GM21390 (cell line): ENCODE measurements around the gene PTPRG.

Source experiments
- ATAC-seq: cut with Tn5 transposase; IDR thresholded peaks from one replicate; pipeline ENCODE4 v1.9.1; 2021; ENCODE audit not compliant: unreplicated experiment

The PTPRG gene

DNA sequence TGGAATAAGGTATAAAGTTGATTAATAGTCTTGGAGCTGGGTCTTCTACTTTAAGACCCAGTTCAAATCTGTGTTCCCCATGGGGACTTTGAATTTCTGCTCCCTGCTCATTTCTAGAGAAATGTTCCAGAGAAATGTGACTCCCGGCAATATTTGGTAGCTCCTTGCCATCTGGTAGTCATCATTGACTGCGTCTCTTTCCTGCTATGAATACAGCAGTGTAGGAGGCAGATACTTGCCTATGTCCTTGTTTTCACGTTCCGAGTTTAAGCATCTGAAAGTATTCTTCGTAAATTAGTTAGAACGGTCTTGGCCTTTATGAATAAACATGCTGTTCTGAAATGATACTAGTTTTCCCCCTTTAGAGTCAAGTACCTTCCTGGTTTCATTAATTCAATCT is 352.9 kb downstream of the PTPRG start:
- no peak for ATAC-seq

DNA sequence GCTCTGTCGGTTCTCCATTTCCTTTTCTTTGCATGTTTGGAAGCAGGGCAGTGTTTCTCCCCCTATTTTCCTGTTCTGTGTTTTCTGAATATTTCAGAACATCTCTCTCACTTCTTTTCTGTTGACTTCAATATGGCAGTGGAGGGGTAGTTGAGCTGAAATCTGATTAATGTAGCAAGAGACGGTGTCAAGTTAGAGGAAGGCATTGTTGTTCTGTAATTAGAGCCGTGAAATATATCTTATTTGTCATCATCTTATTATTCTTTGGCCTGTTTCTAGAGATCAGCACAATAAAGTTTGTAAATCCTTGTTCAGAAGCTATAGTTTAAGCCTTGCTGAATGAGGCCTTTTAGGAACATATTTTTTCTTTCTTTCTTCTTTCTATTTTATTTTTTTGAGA is 353.9 kb downstream of the PTPRG start:
- ATAC-seq = no peak

DNA sequence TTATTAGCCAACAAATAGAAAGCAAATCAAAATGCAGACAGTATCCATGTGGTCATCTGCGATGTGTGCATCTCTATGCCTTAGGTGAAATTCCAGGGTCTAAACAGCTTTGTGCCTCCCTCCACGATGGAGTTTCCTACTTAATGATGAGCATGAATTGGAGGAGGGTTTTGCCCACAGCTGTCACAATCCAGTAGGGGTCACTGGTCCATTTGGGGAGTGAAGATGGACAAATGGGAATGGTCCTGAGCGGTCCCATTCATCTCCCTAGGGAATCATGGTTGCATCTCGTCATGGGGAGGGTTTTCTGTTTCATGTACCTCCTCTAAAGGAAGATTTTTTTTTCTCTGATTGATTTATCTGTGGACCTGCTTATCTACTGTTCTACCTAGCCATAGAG is 358.0 kb downstream of the PTPRG start:
- ATAC-seq = no peak

GRCh38 chr3:61922118-61922517 is 360.7 kb downstream of the PTPRG start:
- no peak for ATAC-seq

DNA sequence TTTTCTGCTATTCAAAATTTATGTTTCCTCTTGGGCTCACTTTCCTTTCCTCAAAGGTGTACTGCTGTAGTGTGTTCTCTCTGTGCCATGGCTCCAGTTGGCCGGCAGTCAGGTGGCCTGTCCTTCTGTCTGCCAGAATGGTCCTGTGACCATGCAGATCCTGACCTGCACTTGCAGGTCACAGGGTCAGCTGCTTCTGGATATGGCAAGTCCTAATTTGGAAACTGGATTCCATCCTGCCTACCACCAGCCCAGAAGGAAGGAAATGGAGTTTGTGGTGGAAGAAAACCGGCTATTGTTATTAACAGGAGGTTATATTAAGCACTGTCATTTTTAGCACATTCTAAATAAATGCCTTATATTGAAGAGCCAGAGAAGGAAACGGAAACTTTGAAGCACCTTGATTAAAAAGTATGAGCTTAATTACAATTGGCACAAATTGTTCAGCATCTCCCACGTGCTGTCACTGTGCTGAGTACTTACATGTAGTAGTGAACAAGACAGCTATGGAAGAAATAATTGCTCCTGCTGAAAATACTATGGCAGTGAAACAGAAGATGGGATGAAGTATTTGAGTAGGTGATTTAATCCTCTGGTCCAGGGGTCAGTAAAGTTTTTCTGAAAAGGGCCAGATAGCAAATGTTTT is 362.8 kb downstream of the PTPRG start:
- ATAC-seq = no peak

DNA sequence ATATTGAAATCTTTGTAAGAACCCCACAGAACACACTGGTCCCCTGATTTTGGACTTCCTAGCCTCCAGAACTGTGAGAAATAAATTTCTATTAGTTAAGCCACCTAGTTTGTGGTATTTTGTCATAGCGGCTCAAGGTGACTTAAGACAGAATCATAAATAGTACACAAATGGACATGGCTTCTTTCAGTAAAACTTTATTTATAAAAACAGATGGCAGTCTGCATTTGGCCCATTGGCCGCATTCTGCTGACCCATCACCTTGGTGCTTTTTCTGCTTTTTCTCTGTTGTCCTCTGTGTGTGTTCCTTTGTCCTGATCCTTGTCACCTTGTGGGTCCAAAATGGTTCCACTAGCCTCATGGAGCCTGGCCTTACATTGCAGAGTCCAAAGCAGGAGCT is 363.6 kb downstream of the PTPRG start:
- no peak for ATAC-seq

DNA sequence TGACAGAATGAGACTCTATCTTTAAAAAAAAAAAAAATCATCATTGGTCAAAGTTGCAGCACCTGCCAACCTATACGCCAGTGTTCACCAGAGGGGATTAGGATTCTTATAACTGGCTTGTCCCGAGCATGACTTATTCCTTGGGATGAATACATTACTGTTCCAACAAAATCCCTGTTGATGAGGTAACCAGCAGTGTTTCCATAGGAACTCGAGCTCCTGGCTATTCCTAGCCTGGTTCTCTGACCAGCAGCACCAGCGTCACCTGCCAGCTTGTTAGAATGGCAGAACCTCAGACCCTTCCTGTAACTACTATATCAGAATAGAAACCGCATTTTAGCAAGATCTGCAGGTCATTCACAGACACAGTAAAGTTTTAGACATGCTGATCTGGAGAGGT is 364.4 kb downstream of the PTPRG start:
- ATAC-seq = no peak

DNA sequence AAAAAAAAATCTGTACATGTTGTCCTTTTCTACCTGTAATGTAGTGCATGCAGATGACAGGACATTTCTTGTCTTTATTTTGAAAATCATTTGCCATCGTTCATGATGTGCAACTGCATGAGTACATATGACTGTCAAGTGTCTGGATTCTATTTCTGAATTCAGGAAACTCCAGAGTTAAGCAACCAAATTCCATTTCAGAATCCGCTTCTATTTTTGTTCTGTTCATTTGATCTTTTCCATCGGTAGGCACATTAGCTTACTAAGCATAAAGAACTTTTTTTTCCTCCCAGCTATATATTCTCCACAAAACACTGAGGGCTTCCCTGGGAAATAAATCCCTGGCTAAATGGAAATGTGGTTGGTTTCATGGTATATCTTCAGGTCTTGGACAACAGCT is 365.6 kb downstream of the PTPRG start:
- no peak for ATAC-seq

DNA sequence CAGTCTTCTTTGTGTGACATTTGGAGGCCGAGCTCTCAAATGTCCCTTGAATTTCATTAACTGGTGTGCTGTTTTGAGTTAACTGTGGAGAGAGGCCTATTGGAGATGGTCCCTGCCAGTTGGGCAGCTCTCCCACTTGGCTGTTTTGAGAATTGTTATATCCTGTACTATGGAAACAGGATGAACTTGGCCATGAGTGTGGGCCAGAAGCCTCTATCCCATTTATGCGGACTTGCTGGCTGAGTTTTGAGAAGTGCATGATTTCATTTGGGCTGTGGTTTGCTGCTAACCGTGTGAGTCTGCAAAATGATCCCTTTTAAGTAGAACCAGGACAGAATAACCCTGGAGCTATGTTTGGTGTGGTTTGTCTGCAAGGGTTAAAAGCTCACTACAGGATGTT is 366.0 kb downstream of the PTPRG start:
- ATAC-seq = no peak

GRCh38 chr3:61928039-61928438 is 366.7 kb downstream of the PTPRG start:
- no peak for ATAC-seq

GRCh38 chr3:61928776-61929314 is 367.5 kb downstream of the PTPRG start:
- no peak for ATAC-seq

- no peak for ATAC-seq
Measured at GRCh38 chr3:61929617-61930016, 368.2 kb downstream of the PTPRG start.

DNA sequence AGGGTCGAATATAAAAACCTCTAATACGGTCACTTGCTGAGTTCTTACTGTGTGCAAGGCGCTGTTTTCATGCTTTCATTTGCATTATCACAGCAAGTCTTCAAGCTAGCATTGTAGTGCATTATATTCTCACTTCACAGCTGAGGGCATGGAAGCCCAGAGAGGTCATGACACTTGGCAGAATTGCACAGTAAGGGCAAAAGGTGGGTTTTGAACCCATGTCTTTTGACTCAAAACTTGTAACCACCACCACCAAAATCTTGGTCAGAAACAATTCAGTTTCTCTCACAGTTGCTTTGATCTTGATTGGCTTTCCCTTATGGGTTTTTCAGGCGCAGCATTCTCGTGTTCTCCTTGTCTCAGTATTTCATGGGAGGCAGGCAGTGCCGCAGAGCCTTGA is 371.1 kb downstream of the PTPRG start:
- no peak for ATAC-seq

DNA sequence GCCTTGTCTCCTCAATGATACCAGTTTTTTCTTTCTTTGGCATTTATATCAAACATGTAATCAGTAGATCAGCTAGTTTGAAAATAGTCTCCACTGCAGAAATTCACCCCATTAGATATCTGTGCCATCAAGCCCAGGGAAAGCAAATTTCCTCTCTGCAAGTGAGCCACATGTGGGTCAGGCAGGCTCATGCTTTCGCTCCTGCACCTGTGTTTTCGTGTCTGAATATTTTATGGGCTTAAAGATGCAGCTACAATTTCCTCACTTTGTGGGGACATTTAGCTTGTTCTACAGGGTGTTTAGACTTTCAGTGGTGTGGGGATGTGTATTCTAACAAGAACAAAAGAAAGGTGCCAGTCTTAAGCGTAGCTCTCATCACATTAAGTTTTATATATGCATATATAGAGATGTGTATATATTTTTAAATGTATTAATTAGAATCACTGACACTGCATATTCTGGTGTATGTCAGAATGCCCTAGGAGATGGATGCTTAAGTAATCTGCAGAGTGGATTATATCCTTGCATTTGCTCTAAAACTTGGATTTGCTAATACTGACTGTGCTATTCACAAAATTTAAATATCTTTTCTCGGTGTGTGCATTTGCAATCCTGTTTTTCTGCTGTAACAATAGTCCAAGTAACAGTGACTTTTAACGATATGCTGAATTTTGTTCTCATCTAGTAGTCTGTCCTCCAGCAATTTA is 372.6 kb downstream of the PTPRG start:
- no peak for ATAC-seq

- ATAC-seq = no peak
Measured at GRCh38 chr3:61934505-61934871, 373.1 kb downstream of the PTPRG start.

GRCh38 chr3:61935814-61936213 is 374.4 kb downstream of the PTPRG start:
- no peak for ATAC-seq

GRCh38 chr3:61936344-61936937 is 375.1 kb downstream of the PTPRG start:
- ATAC-seq = peak; percentile 70

GRCh38 chr3:61937477-61937876 is 376.1 kb downstream of the PTPRG start:
- ATAC-seq = no peak

GRCh38 chr3:61938878-61939549 is 377.6 kb downstream of the PTPRG start:
- ATAC-seq = no peak

DNA sequence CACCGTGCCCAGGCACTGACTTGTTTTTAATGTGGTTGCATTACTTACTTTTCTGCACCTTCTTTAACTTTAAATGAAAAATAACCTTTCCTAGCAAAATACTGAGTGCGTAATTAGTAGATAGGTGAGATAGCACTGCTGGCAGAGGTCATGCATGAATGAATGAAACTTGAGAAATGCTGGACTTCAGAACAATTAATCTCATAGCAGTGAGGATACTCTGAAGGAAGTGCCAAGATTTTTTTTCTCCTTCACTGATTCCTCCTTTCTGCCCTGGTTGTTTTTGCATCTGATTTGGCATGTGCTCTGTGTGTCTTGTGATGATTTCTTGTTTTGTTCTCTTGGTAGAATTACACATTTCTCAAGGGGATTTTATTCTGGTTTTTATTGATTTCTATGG is 378.9 kb downstream of the PTPRG start:
- ATAC-seq = no peak

GRCh38 chr3:61943975-61944374 is 382.6 kb downstream of the PTPRG start:
- no peak for ATAC-seq

DNA sequence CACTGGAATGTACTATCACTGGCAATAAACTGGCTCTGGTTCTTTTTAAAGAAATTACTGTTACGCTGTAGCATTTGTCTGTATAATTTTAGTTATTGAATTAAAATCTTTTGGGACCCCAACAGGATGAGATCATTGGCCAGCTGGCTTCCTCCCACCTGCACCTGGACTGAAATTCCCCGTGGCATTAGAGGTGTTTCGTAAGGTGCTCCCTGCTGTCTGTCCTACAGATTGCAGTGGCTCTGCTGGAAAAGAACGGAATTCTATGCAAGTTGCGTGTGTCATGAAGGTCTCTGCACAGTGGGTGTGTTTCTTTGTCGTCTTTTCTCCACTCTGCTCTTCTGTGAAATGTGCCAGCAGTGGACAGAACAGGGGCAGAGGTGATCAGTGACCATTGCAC is 383.4 kb downstream of the PTPRG start:
- ATAC-seq = no peak
